Measurements from ENCODE around the gene ZNF423.

The ZNF423 gene

GRCh38 chr16:49674351-49674851, 181.5 kb downstream of the ZNF423 start:
- DNase-seq (ENCODE audit: extremely low read depth in 1 of 2, low read depth in 1 of 2) = no peak

GRCh38 chr16:49673442-49673841, 182.5 kb downstream of the ZNF423 start:
- no peak for DNase-seq (ENCODE audit: extremely low read depth in 1 of 2, low read depth in 1 of 2)

- DNase-seq (ENCODE audit: extremely low read depth in 1 of 2, low read depth in 1 of 2) = no peak
These were observed 183.2 kb downstream of the ZNF423 start for GRCh38 chr16:49672753-49673152.

- no peak for DNase-seq (ENCODE audit: extremely low read depth in 1 of 2, low read depth in 1 of 2)
These were observed 184.6 kb downstream of the ZNF423 start for GRCh38 chr16:49671333-49671732.

GRCh38 chr16:49670627-49671026, 185.3 kb downstream of the ZNF423 start:
- DNase-seq (ENCODE audit: extremely low read depth in 1 of 2, low read depth in 1 of 2) = no peak

- no peak for DNase-seq (ENCODE audit: extremely low read depth in 1 of 2, low read depth in 1 of 2)
These were observed 190.3 kb downstream of the ZNF423 start for GRCh38 chr16:49665482-49666230.

GRCh38 chr16:49664221-49665215, 191.4 kb downstream of the ZNF423 start:
- no peak for DNase-seq (ENCODE audit: extremely low read depth in 1 of 2, low read depth in 1 of 2)

- DNase-seq (ENCODE audit: extremely low read depth in 1 of 2, low read depth in 1 of 2) = no peak
These were observed 192.5 kb downstream of the ZNF423 start for GRCh38 chr16:49663081-49664065.

GRCh38 chr16:49662569-49662968, 193.3 kb downstream of the ZNF423 start:
- DNase-seq (ENCODE audit: extremely low read depth in 1 of 2, low read depth in 1 of 2) = no peak

- DNase-seq (ENCODE audit: extremely low read depth in 1 of 2, low read depth in 1 of 2) = no peak
These were observed 194.3 kb downstream of the ZNF423 start for GRCh38 chr16:49661465-49662187.

- no peak for DNase-seq (ENCODE audit: extremely low read depth in 1 of 2, low read depth in 1 of 2)
These were observed 195.3 kb downstream of the ZNF423 start for GRCh38 chr16:49660626-49661025.

GRCh38 chr16:49659356-49659755, 196.6 kb downstream of the ZNF423 start:
- no peak for DNase-seq (ENCODE audit: extremely low read depth in 1 of 2, low read depth in 1 of 2)

GRCh38 chr16:49658531-49658930, 197.4 kb downstream of the ZNF423 start:
- no peak for DNase-seq (ENCODE audit: extremely low read depth in 1 of 2, low read depth in 1 of 2)

GRCh38 chr16:49657736-49658465, 198.0 kb downstream of the ZNF423 start:
- DNase-seq (ENCODE audit: extremely low read depth in 1 of 2, low read depth in 1 of 2) = no peak

- DNase-seq (ENCODE audit: extremely low read depth in 1 of 2, low read depth in 1 of 2) = no peak
These were observed 201.5 kb downstream of the ZNF423 start for GRCh38 chr16:49654425-49654824.

GRCh38 chr16:49653577-49653976, 202.3 kb downstream of the ZNF423 start:
- DNase-seq (ENCODE audit: extremely low read depth in 1 of 2, low read depth in 1 of 2) = no peak

- no peak for DNase-seq (ENCODE audit: extremely low read depth in 1 of 2, low read depth in 1 of 2)
These were observed 202.7 kb downstream of the ZNF423 start for GRCh38 chr16:49653173-49653570.

- DNase-seq (ENCODE audit: extremely low read depth in 1 of 2, low read depth in 1 of 2) = no peak
These were observed 203.3 kb downstream of the ZNF423 start for GRCh38 chr16:49652456-49653172.

Data from activated CD8-positive, alpha-beta memory T cell treated with anti-CD3 and anti-CD28 coated beads for 1 hour (primary cell).